ENCODE data around the gene PNMA1. TPM values are rescaled to one million over a fixed set of nuclear protein-coding genes. Genes with fewer than 3 reads are reported as not detected.

PNMA1 gene
- 29.3 and 32.4 TPM in 2 replicates for total RNA-seq

GRCh38 chr14:73713803-73714655 is at the start of gene PNMA1:
TSS of gene PNMA1 (minus strand) at chr14:73714384. CDS start at chr14:73713639, 745 bp downstream.

Other genes starting within 250 kb of the PNMA1 start
- gene RIOX1, start 223.5 kb downstream of the PNMA1 start, total RNA-seq = 20.9 and 22.1 TPM in 2 replicates
- 2.0 and 2.5 TPM in 2 replicates for gene ACOT1, start 177.2 kb downstream of the PNMA1 start, total RNA-seq
- 0.25 TPM in 1 of 2 replicates, not detected in the other for gene HEATR4, start 155.4 kb downstream of the PNMA1 start, total RNA-seq
- 19.7 and 20.5 TPM in 2 replicates for gene ACOT2, start 145.2 kb downstream of the PNMA1 start, total RNA-seq
- 0.80 and 1.4 TPM in 2 replicates for gene ACOT4, start 122.5 kb downstream of the PNMA1 start, total RNA-seq
- gene ACOT6, start 101.9 kb downstream of the PNMA1 start, total RNA-seq = not detected in 2 replicates
- 5.3 and 10.7 TPM in 2 replicates for gene DNAL1, start 69.4 kb downstream of the PNMA1 start, total RNA-seq
- gene PTGR2, start 137.4 kb upstream of the PNMA1 start, total RNA-seq = 2.4 and 3.2 TPM in 2 replicates
- 39.0 and 39.8 TPM in 2 replicates for gene ZNF410, start 172.5 kb upstream of the PNMA1 start, total RNA-seq
- gene FAM161B, start 235.7 kb upstream of the PNMA1 start, total RNA-seq = 1.5 and 1.7 TPM in 2 replicates
- 13.9 and 15.2 TPM in 2 replicates for gene COQ6, start 235.9 kb upstream of the PNMA1 start, total RNA-seq